Left ventricle myocardium superior (tissue), 1 donor: ENCODE data around the gene DDX23. TPM values are rescaled to one million over a fixed set of nuclear protein-coding genes. Genes with fewer than 3 reads are reported as not detected.

Source experiments
- ATAC-seq: fragments of 200-7000 bp; cut with Tn5 transposase; one replicate; pipeline ENCODE4 v1.9.1; 2020; ENCODE audit warnings: mild to moderate bottlenecking, moderate library complexity
- DNase-seq: peaks from one replicate; pipeline ENCODE4 v3.0.0-alpha.2; 2020
- intact Hi-C: fragments of 100-400 bp; cut with micrococcal nuclease; formaldehyde crosslinking; loops from one replicate; pipeline ENCODE4 v1.11.0; 2022
- total RNA-seq: library from RNA; stranded (reverse); fragmentation: NEBNext Ultra II Directional; extraction: Animal tissue kit (Norgen Biotek cat#: 25700); gene quantifications from one replicate; pipeline ENCODE4 v1.2.1, GENCODE V29; 2021
- donor health status: DM: no; HTN: yes; CAD: no; lungs with severe emphysema.

Gene DDX23
- total RNA-seq, 1 donor from 2014 or later = 36.4 TPM

DNA sequence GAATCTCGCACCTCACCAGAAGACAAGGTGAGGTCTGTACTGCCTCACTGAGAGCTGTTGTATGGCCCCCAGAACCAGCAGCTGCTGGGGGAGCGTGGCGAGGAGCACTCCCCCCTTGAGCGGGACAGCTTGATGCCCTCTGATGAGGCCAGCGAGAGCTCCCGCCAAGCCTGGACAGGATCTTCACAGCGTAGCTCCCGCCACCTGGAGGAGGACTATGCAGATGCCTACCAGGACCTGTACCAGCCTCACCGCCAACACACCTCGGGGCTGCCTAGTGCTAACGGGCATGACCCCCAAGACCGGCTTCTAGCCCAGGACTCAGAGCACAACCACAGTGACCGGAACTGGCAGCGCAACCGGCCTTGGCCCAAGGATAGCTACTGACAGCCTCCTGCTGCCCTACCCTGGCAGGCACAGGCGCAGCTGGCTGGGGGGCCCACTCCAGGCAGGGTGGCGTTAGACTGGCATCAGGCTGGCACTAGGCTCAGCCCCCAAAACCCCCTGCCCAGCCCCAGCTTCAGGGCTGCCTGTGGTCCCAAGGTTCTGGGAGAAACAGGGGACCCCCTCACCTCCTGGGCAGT, 24.4 kb downstream of the DDX23 start:
- intact Hi-C loops = no loop called here
- ATAC-seq (no peak), DNase-seq (no peak)

DNA sequence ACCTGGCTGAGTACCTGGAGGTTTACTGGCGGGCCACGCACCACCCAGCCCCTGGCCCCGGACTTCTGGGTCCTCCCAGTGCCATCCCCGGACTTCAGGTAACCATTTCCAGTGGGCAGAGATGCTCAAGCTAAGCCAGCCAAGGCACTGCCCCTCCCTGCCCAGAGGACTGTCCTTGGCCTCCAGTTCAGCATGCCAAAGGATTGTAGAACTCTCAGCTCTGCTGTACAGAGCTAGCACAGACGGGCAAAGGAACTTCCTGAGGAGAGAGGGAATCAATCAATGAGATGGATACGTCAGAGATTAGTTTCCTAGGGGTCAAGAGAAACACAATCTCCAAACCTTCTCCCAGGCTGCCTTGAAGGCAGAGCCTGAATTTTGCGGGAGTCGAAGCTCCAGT, 24.9 kb downstream of the DDX23 start:
- no peak for ATAC-seq
- intact Hi-C loops = no loop called here
- no peak for DNase-seq

DNA sequence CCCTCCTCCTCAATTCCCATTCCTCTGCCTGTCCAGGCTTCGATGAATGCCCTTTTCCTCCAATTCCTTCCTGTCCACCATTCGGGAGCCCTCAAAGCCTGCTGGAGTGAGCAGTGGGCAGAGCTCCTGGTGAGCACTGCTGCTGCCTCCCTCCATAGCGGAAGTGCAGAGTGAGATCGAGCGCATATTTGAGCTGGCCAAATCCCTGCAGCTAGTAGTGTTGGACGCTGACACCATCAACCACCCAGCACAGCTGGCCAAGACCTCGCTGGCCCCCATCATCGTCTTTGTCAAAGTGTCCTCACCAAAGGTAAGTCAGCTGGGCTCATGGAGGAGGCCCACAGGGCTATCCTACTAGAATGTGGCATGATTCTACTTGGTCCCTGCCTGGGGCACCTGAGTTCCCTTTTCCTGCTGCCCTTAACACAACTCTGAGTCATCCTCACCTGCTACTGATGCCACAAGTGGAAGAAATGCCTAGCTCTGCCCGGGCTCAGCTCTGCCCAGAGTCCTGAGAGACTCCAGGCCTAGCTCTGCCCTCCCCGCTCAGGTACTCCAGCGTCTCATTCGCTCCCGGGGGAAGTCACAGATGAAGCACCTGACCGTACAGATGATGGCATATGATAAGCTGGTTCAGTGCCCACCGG, 25.6 kb downstream of the DDX23 start:
- intact Hi-C loops = no loop called here
- DNase-seq (no peak), ATAC-seq (no peak)

DNA sequence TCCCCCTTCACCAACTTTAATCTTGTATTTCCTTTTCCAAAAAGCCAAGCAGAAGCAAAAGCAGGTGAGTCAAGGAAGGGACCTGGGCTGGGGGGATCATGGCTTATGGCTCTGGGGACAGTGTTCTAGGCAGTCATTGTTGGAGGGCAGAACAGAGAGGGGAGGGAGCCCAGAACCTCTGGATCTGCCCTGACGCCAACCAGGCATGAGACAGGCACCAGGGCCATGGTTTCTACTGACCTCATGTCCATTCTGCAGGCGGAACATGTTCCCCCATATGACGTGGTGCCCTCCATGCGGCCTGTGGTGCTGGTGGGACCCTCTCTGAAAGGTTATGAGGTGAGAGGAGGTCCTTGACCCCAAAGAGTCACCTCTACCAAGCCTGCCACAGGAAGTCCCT, 27.1 kb downstream of the DDX23 start:
- DNase-seq (no peak), ATAC-seq (no peak)
- intact Hi-C loops = no loop called here

DNA sequence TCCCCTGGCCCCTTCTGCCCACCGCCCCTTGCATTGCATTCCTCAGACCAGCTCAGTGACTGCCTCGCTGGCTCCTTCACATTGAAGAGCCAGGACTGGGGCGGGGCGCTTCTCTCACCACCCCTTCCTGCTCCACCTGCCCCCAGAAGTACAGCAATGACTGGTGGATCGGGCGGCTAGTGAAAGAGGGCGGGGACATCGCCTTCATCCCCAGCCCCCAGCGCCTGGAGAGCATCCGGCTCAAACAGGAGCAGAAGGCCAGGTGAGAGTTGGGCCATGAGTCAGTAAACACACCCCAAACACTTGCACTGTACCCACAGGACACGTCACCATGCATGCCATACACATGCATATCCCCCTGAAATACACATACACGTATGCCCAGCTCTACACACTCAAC, 27.9 kb downstream of the DDX23 start:
- intact Hi-C loops = no loop called here
- DNase-seq (no peak), ATAC-seq (no peak)

DNA sequence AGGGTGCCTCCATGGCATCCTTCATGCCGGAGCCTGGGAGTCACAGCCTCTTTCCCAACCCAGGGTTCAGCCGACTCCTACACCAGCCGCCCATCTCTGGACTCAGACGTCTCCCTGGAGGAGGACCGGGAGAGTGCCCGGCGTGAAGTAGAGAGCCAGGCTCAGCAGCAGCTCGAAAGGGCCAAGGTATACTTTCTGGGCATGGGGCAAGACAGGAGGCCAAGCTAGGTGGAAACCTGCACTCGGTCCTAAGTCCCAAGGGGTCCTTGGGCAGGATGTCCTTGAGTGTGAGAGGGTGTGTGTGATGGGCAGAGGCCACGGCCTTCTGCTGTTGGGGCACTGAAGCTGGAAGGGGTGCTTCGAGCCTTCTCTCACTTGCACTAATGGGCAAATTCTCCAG, 28.7 kb downstream of the DDX23 start:
- no peak for ATAC-seq
- intact Hi-C loops = no loop called here
- DNase-seq = no peak

DNA sequence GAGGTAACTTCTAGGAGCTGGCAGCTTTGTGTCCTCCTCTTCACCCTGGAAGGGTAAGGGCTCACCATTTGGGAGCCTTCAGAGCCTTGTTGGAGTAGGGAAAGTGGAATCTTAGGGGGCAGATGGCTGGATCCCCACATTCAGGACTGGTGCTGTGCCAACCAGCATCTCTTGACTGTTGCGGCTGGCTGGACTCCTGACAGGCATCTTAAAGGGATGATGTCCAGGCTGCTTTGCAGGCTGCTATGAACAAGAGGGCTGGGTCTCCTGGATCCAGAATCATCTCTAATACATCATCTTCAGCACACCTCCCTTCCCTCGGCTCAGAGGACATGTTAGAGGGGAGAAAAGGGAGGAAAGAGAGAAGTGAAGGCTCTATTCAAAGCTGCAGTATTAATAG, 29.3 kb downstream of the DDX23 start:
- ATAC-seq = no peak
- intact Hi-C loops = no loop called here
- no peak for DNase-seq

DNA sequence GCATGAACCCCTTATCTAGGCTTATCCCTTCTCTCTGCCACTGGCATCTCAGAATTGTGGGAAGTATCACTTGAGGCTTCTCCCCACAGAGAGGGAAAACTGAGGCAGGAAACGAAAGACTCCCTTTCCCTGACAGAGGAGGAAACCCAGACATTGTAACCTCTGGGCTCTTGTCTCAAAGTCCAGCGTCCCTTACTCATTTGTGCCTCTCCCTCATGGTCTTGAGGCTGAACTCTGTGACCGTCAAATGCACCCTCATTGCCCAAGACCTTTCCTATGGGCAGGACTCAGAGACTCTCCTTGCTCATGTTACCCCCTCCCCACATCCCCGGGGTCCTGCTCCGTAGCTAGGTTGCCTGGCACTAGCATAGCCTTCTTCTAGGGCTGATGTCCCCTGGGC, 29.8 kb downstream of the DDX23 start:
- intact Hi-C loops = no loop called here
- ATAC-seq (no peak), DNase-seq (no peak)

DNA sequence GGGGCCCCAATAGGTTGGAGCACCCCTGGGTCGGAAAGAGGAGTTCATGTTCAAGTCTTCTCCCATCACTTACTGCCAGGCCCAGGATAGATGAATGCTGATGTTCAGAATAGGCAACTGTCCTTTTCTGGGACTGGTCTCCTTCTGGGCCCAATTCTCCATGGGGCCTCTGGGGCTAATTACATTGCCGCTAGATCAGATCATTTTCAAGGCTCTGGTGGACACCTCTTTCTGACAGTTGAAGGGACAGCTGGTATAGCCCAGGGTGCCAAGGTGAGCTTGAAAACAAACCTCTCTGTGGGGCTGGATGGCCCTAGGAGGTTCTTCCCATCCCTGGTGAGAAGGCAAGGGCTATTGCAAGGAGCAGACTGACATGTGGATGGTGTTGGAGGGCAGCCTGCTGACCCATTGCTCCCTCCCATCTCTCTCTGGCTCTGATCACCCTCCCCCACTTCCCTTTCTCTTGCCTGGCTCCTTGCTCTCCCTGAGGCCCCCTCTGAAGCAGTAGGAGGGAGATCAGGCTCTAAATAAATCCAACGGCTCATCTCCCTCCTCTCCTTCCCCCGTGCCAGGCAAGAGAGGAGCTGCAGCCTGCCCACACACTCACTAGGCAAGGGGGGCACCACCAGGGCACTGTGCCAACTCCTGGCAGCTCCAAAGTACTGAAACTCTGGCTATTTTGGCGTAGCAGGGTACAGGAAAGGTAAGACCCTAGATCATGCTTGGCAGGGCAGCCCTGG, 31.8 kb downstream of the DDX23 start:
- ATAC-seq = no peak
- DNase-seq = no peak
- intact Hi-C loops = no loop called here

DNA sequence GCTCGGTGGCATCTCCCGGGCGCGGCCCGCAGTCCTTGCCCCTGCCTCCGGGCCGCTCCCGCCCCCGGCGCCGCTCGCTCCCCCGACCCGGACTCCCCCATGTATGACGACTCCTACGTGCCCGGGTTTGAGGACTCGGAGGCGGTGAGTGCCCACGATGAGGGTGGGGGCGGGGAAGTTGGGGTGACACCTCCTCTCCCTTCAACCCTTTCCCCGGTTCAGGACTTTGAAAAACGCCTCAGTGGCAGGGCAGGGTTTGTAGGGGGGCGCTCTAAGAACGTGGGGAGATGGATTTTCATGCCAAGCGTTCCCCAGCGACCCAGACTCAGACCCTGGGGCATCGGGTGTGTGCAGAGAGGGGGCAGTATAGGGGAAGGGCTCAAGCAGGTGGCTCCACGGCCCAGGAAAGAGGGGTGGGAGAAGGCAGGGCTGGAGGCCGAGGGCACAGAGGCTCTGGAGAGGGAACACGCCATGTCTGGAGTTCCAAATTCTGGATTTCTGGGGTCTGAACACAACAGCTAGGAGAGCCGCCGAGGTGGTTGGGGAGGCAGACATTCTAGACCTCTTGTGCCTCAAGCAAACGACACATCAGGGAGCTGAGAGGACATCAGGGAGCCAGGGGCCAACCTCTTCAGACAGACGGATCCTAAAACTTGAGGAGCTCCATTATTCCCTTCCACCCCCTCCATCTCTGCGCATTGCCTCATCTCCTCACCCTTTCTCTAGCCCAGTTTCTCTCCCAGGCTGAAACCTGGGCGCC, 33.0 kb downstream of the DDX23 start:
- ATAC-seq = no peak
- DNase-seq = no peak
- intact Hi-C loops = no loop called here

DNA sequence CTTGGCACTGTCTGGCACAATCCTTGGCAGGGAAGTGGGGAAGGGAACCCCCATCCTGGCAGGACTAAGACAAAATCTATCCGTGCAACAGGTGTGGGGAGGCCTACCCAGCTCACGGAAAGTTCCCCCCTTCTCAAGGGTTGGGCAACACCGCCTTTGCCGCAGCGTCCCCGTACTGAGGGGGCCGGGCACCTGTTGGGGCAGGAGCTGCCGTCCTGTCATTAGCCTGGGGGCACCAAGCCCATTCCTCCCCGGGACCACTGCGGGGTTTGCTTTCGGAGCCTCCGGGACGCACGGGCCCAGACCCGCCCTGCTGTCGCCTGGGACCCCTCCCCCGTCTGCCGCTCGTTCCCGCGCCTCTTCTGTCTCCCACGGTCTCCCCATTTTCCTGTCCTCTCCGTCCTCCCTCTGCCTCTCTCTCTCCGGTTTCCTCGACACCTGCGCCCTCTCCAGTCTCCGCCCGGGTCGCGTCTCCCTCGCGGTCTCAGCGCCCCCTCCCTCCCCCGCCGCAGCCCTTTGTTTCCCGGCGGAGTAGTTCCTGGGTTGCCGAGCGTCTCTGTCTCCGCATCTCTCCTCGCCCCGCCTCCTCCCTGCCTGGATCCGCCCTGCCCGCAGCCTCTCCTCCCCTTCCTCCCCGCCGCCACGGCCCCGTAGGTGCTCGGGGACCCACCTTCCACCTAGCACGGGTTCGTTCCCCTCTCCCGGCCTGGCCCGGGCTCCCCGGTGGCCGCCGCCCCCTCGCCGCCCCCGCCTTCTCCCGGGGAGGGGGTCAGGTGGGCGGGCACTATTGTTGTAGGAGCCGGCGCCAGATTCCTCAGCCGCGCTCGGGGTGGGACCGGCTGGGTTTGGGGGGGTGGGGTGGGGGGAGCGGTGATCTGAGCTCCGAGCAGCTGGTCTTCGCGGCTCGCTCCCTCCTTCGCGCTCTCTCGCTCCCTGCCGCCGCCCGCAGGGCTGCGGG, 33.8 kb downstream of the DDX23 start, which contains the start of gene CACNB3:
TSS of gene CACNB3 (plus strand) at position 624 of the 958 bp plus-strand sequence. CDS start 434 bp downstream, outside the sequence.
- intact Hi-C loops = no loop called here
- peak; percentile 31 for ATAC-seq
- peak; percentile 82 for DNase-seq

DNA sequence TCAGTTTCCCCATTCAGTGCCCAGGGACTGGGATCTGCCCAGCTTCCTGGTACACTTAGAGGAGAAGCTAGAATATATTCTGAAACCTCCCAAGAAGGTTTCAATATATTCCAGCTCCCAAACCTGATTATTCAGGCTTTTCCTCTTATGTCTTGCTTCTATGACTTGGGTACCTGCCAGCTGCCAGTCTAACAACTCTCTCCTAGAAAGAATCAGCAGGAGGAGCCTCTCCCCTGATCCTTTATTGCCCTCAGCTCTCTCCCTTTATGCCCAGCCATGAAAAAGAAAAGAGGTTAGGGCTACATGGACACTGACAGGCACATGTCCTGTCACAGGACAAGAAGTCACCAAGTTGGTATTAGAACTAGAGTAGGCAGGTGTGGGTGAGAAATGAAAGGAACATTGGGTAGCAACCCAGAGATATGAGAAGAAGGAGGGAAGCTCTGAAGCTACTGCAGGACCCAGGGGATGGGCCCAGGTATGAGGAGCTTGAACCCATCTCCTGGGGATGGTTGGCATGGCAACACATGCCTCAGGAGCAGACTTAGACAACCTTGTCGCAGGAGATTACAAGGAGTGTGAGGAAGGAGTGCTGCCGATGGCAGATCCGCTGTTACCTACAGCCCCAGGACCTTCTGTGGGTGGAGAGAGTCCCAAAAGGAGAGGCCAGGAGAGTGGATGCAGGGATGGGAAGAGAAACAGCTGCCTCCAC, 35.7 kb downstream of the DDX23 start:
- DNase-seq = no peak
- intact Hi-C loops = no loop called here
- no peak for ATAC-seq

DNA sequence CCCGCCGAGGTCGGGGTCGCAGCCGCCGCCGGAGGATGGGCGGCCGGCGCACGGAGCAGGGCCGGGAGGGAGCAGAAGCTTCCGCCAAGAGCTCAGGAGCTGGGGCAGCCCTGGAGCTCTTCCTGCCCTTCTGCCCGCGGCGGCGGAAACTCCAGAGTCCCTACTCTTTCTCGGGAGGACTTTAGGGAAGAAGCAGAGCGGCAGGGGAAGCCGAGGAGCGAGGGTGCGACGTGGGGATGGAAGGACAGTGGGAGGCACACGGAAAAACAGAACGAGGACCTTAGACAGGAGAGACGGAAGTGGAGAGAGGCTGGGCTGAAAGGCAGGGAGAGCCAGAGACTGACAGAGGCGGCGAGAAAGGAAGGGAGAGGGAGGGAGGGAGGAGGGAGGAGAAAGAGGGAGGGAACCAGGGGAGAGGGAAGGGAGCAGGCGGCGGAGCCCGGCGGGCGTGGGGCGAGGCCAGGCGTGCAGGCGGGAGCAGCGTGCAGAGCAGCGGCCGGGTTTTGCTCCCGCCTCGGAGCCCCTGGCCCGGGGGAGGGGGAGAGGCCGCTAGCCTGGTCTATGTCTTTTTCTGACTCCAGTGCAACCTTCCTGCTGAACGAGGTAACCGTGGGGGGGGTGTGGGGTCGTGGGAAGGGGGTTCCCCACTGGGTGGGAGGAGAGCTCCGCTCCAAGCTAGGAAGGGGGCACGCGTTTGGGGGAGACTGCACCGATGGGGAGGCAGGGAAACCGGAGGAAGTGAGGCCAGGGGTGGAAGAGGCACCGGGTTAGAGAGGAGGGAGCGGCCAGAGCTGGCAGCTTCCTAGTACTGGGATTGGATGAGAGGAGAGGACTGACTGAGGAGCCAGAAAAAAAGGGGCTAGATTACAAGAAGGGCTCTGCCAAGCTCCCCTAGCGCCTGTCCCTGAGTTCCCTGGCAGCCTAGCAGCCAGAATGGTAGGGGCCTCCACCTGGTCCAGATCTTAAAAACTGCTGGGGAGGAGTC, 36.5 kb downstream of the DDX23 start:
- ATAC-seq (peak; percentile 86), DNase-seq (peak; percentile 84)
- intact Hi-C loops = no loop called here

DNA sequence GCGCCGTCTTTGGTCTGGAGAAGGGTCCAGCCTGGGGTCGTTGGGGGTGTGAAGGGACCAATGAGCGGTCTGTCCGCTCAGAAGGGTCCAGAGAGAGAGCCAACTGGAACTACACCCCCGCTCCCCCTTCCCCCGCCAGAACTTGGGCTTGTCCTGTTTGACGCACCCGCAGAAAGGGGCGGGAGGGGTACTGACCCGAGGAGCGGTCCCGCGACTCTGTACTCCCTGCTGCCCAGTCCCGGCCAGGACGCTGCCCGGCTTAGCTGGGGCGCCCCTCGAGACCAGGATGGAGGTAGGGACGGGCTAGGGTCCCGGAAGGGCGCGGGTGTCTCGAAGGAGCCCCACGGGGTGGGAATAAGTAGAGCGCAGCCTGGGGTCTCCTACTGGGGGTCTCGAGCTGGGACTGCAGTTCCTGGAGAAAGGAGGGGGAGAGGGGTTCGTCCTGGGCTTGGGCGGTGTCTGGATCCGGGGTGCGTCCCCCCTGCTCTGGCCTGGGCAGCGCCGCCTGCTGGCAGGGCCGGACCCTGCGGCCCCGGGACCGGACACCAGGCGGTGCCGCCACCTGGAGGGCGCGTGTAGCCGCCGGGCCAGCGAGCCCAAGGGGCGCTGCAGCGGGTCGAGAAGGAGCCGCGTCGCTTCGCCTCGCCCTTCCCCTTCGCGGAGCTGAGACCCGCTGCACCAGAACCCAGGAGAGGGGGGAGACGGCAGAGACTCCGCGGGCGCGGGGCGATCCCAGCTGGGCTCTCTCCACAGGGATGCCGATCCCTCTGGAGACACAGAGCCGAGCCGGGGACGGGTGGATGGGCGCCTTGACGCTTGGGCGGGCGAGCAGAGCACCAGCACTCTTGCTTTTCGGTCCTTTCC, 37.5 kb downstream of the DDX23 start:
- ATAC-seq = peak; percentile 89
- intact Hi-C loops = no loop called here
- peak; percentile 94 for DNase-seq

DNA sequence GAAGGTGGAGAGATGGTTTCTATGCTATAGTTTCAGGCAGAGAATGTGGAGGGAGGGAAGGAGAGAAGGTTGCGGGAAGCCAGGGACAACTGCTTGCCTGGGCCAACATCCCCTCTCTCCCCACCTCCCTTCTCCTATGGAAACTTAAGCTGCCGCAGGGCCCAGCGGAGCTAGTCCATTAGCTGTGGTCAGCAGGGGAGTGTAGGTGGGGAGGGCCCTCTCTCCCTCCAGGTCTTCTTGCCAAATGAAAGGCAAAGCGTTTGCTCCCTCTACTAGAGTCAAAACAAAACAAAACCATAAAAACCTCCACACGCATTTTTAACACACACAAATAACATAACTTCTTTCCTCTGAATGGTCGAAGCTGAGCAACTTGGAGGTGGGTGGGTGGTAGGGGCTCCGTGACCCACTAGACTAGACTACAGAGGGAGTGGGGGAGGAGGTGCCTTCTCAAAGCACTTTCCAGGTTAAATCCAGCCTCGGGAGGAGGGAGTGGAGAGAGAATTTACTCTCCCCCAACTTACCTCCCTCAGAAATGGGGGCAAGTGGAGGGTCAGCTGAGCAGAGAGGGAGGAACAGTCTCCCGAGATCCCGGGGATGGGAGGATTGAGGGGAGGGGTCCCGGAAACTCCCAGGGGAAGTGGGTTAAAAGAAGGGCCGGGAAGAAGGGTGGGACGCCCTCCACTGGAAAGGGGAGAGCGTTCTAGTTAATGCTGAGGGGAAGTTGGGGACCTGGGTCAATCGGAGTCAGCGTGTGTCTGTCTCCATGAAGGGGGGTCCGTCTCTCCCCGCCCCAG, 38.3 kb downstream of the DDX23 start:
- DNase-seq (no peak), ATAC-seq (no peak)
- intact Hi-C loops = no loop called here
